GM21360 (cell line): Measurements from ENCODE around the gene MAPT.

ENCODE experiments used
- ATAC-seq: cut with Tn5 transposase; IDR thresholded peaks from one replicate; pipeline ENCODE4 v1.9.1; 2021; ENCODE audit warnings: mild to moderate bottlenecking, moderate library complexity; ENCODE audit not compliant: unreplicated experiment

Gene MAPT

GRCh38 chr17:45894022-45894784, at the start of gene MAPT:
TSS of gene MAPT (plus strand) at chr17:45894554. CDS start at chr17:45962338, 67,784 bp downstream.
- peak; percentile 59 for ATAC-seq

GRCh38 chr17:45844695-45845375, 49.5 kb upstream of the MAPT start, which contains the start of gene SPPL2C:
TSS of gene SPPL2C (plus strand) at chr17:45844881. CDS start at chr17:45844907, 26 bp downstream.
- no peak for ATAC-seq

- no peak for ATAC-seq
Observed at GRCh38 chr17:45845376-45846185, 48.8 kb upstream of the MAPT start.

GRCh38 chr17:45846223-45846622, 48.1 kb upstream of the MAPT start:
- no peak for ATAC-seq

GRCh38 chr17:45846646-45847045, 47.7 kb upstream of the MAPT start:
- ATAC-seq = no peak

GRCh38 chr17:45847101-45847500, 47.3 kb upstream of the MAPT start:
- no peak for ATAC-seq

GRCh38 chr17:45847747-45848146, 46.6 kb upstream of the MAPT start:
- no peak for ATAC-seq

- ATAC-seq = no peak
Observed at GRCh38 chr17:45848405-45848804, 45.9 kb upstream of the MAPT start.

GRCh38 chr17:45848868-45849535, 45.4 kb upstream of the MAPT start:
- ATAC-seq = no peak

GRCh38 chr17:45849536-45849990, 44.8 kb upstream of the MAPT start:
- ATAC-seq = no peak

- ATAC-seq = no peak
Observed at GRCh38 chr17:45850011-45850410, 44.3 kb upstream of the MAPT start.

- ATAC-seq = no peak
Observed at GRCh38 chr17:45850468-45850867, 43.9 kb upstream of the MAPT start.

GRCh38 chr17:45851022-45851421, 43.3 kb upstream of the MAPT start:
- ATAC-seq = no peak

GRCh38 chr17:45851464-45851863, 42.9 kb upstream of the MAPT start:
- ATAC-seq = no peak

- ATAC-seq = no peak
Observed at GRCh38 chr17:45851873-45852272, 42.5 kb upstream of the MAPT start.

GRCh38 chr17:45852535-45853297, 41.6 kb upstream of the MAPT start:
- ATAC-seq = no peak

- no peak for ATAC-seq
Observed at GRCh38 chr17:45854209-45854608, 40.1 kb upstream of the MAPT start.

- ATAC-seq = no peak
Observed at GRCh38 chr17:45855691-45856336, 38.5 kb upstream of the MAPT start.

GRCh38 chr17:45857977-45858708, 36.2 kb upstream of the MAPT start:
- no peak for ATAC-seq
